HG02642 (cell line): ENCODE measurements around the gene PNKD.
"Not testable (repeated sequence)": the region's sequence is repeated elsewhere in the genome, so short reads cannot be mapped to it uniquely, and the experiment has no call there.

ENCODE experiments used
- ATAC-seq: cut with Tn5 transposase; IDR thresholded peaks from one replicate; pipeline ENCODE4 v1.9.1; 2021; ENCODE audit warnings: mild to moderate bottlenecking; ENCODE audit not compliant: unreplicated experiment, poor library complexity

PNKD gene

DNA sequence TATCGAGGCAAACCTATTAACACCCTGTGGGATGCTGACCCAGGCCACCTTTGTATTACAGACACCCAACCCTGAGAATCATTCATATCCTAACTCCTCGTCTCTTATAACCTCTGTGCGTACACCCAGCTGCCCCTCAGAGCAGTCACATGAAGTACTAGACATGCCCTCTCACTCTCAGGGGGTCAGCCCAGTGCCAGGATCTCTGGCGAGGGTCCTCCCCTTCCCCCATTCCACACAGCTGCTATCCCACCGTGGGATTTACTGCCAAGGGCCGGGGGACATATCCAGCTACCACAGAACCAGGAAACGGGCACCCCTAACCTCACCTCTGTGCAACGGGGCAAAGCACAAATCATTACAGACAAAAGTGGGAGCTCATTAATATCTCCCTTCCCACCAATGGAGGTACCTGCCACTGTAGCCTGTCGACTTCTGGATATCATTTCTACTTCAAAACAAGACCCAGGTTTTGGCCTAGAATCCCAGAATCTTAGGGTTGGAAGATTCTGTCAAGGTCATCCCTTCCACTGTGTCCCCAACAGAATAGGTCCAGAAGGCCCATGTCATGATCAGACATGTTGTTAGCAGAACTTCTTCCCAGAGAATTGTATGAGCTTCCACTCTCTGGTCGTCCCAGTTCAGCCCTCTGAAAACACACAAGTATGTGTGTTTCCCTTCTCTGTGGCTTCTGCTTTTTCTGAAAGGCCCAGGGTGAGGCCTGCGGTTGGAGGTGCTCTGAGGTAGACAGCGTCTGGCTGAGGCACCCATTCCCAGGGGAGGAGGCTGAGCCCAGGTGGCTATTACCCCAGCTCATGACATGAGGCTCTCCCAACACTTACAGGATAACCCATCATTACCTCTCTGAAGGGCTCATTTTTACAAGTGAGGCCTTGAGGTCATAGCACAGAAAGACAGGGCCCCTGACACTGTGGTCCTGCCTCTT, 20.3 kb downstream of the PNKD start:
- peak; percentile 55 for ATAC-seq

DNA sequence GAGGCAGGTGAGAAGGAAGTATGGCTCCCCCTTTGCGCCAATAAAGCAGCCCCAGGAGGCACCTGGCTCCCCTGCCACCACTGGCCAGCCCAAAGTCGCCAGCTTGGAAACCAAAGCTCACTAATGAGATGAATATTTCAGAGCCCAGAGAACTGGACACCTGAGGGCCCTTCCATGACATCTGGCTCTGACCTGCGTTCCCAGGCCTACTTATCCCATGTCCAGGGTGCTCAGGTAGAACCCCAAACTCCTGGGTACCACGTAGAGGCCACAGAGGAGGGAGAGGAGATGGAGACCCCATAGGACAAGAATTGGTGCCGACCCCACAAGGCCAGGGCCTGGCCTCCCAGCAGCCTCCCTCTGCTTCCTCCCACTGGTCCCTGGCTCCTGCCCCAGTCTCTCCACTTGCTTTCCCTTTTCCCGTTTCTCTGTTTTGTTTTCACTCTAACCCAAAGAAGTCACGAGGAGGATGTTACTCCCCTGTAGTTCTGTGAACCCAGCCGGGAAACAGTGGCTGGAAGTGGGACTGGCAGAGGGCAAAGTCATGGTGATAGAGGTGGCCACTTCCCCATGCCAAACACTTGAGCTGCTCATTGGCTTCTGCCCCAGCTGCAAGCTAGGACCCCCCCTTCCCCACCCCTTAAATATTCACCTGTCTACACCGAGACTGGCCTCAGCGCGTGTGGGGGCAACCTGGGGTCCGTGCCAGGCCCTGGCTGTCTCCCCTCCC, 21.2 kb downstream of the PNKD start:
- no peak for ATAC-seq

DNA sequence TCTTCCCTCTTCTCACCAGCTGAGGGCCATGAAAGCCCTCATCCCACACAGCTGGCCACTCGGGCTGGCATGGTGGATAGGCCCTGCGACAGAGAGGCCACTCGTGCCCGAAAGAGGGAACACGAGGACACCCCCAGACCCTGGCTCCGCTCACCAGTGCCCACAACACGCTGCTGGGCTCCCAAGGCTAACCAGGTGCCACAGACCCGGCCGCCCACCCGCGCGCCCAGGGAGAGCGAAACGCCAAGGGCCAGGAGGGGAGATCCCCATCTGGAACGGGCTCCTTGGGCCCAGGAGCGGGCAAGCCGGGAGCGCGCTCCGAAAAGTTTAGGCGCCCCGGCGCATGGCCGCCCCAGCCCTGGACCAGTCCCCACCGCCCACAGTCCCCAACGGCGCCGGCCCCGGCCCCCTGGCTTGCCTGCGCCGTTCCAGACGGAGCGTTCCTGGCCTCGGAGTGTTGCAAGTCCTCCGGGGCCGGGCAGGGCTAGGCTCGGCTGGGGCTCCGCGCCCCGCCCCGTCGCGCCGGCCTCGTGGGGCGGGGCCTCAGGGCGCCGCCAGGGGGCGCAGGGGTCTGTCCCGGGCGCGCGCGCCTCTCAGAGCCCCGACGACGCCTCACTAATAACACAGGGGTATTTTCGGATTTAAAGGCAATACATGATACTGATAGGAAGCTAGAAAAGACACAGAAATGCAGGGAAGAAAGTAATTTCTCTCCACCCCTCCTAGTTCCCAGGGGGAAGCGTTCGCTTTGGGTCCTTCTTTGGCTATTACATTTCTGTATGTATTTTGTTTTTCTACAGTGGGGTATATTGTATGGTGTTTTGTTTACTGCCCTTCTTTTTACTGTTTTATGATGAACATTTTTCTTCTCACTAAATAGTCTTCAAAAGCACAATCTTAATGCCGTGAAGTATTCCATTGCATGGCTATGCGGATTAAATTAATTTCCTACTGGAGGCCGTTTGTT, 22.0 kb downstream of the PNKD start, which contains the start of gene TMBIM1:
TSS of gene TMBIM1 (minus strand) at position 456 of the 967 bp plus-strand sequence. CDS start 10,362 bp downstream, outside the sequence.
- peak; percentile 76 for ATAC-seq

DNA sequence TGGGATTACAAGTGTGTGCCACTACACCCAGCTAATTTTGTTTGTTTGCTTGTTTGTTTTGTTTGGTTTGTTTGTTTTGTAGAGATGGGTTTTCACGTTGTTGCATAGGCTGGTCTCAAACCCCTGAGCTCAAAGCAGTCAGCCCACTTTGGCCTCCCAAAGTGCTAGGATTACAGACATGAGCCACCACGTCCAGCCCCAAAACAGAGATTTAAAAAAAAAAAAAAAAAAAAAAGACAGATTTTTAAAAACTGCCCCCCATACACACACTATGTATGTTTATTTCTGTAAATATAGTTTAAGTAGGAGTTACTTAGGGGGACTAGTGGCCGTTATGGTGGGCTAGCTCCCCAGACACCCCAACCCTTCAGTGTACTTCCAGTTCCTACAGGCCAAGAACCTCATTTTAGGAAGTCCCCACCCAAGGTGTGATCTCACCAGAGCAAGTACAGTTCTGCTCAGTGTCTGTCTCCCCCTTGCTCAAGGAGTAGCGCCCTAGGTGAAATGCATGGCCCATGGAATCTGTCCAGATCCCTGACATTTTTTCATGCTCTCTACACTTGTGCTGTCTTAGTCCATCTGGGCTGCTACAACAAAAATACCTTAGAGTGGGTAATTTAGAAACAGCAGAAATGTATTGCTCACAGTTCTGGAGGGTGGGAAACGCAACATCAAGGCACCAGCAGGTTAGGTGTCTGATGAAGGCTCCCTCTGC, 23.6 kb downstream of the PNKD start:
- ATAC-seq = no peak

DNA sequence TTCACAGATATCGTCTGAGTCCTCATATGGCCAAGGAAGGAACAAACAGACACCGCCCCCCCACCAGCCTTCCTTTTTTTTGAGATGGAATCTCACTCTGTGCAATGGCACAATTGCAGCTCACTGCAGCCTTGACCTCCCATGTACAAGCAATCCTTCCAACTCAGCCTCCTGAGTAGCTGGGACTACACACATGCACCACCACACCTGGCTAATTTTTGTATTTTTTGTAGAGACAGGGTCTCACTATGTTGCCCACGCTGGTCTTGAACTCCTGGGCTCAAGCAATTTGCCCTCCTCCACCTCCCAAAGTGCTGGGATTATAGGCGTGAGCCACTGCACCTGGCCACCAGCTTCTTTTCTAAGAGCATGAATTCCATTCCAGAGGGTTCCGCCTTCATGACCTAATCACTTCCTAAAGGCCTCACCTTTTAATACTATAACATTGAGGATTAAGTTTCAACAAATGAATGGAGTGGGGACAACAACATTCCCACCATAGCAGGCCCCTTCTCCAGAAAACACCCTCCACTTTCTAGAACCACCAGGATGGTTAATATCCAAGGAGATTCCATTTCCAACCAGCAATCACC, 24.2 kb downstream of the PNKD start:
- no peak for ATAC-seq

DNA sequence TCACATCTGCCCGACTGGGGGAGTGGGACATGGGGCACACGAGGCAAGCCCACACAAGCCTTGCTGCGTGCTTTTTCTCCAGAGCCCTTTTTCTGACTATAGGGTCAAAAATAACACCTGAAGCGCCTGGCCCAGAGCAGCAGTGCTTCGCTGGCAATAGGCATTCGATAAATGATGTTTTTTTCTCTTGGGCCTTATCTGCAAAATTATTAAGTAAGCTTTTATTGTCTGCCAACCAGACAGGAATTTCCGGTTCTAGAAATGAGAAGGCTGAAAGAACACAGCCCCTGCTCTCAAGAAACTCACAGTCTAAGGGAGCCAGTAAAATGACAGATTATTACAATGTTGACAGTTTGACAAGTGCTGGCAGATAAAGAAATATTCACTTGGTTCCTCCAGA, 24.7 kb downstream of the PNKD start:
- ATAC-seq = no peak

DNA sequence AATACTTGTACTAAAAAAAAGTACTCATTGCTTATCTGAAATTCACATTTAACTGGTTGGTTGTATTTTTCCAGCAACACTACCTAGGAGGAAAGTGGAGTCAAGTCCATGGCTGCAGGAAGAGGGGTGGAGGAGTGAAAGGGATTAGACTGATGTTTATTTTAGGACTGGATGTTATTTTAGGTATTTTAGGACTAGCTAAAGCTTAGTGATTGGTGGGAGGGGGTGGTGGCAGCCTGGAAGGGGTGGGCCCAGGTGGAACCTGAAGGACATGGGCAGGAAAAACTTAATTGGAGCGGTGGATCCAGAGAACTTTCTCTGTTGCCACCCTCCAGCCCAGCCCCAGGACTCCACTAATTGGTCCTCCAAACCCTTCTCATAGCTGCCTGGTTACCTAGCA, 25.9 kb downstream of the PNKD start:
- ATAC-seq = no peak

DNA sequence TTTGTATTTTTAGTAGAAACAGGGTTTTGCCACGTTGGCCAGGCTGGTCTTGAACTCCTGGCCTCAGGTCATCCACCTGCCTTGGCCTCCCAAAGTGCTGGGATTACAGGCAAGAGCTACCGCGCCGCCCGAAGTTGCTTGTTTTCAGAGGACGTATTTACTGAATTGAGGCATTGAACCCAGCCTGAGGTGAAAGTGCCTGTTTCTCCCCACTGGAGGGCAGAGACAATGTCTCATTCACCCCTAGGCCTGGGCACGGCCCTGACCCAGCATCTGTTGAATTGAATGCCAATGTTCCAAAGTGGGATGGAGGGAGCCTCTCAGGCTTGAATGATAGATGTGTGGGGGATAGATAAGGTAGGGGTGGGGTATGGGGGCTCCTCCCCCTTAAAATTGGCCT, 26.5 kb downstream of the PNKD start:
- ATAC-seq = no peak

DNA sequence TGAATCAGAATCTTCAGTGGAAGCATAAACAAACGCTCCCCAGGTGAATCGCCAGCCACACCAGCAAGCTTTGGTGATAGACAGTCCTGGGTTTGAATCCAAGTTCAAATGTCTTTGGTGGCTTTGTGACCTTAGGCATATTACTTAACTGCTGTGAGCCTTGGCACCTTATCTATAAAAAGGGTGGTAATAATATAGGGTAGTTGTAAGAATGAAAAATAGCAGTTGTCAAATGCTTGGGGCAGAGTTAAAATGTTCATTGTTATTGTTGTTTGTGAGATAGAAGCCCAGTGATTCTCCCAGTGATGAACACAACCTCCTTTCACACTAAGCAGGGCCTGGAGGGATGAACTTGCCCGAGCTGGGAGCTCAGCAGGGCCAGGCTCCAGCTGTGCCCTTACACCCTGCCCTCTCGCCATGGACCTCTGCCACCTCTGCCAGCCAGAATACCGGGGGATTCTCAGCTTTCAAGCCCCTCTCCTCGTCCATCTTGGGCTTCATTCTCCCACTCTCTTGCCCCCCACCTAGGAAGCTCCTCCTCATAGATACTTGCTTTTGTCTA, 28.1 kb downstream of the PNKD start:
- ATAC-seq = no peak

DNA sequence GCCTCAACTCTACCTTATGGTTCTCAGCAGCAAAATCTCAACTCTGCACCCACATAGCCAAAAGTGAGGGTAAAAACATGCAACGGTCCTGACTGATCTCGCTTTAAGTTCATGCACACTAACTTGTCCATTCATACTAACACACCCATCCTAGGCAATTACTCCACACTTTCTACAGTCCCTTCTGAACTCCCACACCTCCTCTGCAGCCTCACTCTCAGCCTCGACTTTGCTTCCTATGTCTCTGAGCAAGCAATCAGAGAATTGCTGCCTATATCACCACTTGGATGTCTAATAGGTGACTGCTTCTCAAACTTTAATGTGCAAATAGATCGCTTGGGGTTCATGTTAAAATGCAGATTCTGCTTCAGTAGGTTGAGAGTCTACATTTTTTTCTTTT, 29.8 kb downstream of the PNKD start:
- no peak for ATAC-seq

DNA sequence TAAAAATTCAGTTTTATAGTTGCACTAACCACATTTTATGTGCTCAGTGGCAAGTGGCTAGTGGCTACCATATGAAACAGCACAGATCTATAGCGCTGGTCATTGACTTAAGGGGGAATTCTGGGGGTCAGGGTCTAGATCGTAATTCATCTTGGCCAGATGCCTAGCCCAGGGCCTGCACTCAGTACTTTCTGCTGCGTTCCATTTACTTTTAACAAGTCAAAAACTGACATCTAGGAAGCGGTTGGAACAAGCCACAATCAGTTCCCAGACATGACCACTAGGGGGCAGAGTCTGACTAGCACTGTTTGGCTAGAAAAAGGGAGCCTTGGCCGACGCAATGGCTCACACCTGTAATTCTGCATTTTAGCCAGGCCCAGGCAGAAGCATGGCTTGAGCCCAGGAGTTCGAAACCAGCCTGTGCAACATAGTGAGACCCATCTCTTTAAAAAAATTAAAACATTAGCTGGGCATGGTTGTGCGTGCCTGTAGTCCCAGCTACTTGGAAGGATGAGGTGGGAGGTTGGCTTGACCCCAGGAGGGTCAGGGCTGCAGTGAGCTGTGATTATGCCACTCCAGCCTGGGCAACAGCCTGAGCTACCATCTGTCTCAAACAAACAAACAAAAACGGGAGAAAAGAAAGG, 31.0 kb downstream of the PNKD start:
- ATAC-seq = peak; percentile 86

DNA sequence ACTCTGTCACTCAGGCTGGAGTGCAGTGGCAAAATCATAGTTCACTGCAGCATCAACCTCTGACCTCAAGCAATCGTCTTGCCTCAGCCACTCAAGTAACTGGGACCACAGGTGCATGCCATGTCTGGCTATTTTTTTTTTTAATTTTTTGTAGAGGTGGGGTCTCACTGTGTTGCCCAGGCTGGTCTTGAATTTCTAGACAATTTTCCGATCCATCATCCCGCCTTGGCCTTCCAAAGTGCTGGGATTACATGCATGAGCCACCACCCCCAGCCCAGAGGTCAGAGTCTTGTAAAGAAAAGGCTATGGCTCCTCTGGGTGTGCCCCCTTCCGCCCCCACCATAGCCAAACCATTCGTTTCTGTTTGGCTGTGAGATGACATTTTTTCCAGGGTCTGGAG, 35.1 kb downstream of the PNKD start:
- ATAC-seq = no peak

DNA sequence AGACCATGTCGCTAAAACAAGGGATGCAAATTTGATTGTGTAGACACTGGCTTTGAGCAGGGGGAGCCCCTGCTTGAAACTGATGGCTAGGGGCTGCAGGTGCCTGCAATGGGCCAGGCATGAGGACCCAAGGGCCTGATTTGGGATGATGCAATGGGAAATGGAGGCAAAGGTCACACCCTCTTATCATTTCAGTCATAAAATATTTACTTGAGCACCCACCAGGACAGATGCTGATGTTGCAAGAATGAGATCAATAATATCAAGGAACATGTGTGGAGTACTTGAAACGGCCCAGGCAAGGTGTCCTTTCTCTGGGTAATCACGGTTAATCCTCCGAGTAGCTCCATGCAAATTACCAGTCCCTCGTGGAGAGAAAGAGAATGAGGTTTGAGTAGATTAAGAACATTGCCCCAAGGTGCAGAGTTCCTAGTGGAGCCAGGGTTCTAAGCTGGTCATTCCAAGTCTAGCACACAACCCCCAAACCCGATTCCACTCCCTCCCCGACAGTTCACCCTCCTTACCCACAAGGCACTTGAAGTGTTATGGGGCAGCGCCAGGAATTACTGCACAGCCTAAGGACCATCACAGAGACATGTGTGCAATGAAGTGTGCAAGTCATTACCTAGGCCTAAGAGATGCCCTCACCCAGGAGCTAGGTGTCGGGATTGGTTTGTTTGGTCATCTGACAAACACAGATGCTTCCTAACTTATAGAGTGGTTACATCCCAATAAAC, 36.0 kb downstream of the PNKD start:
- no peak for ATAC-seq

DNA sequence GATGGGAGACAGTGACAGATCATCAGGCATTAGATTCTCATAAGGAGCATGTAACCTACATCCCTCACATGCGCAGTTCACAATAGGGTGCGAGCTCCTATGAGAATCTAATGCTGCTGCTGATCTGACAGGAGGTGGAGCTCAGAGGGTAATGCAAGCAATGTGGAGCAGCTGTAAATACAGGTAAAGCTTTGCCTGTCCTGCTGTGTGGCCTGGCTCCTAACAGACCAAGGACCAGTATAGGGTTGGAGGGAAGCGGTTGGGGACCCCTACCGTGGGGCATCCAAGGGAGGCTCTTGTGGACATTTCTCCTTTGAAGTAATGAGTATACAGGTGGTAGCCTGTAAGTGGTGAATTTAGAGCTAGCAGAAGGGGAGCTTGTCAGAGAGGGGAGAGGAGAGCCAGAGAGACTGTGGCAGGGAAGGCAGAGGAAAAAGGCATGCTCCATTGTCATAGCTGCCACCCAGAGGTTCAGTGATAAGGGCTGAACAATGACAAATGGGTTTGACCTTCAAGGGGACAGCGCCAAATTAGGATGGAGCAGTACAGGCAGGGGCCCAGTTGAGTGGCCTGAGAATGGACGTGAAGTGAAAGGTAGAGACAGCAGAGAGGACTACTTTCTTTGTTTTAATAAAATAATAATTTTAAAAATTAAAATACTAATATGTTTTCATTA, 37.2 kb downstream of the PNKD start:
- ATAC-seq = no peak

DNA sequence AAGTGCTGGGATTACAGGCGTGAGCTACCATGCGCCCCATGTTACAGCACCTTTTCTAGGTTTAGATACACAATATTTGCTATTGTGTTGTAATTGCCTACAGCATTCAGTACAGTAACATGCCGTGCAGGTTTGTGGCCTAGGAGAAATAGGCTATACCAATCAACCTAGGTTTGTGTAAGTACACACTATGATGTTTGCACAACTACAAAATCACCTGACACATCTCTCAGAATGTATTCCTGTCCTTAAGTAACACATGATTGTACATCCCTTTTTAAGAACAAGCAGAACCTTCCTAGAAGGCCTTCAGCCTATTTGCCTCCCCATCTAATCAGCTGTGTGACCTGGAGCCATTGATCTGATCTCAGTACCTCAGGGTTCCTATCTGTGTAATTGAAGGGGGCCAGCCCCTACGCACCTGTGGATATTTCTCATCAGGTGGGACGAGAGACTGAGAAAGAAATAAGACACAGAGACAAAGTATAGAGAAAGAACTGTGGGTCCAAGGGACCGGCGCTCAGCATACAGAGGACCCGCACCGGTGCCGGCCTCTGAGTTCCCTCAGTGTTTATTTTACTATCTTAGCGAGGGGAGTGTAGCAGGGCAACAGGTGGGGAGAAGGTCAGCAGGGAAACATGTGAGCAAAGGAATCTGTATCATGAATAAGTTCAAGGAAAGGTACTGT, 40.7 kb downstream of the PNKD start:
- no peak for ATAC-seq

DNA sequence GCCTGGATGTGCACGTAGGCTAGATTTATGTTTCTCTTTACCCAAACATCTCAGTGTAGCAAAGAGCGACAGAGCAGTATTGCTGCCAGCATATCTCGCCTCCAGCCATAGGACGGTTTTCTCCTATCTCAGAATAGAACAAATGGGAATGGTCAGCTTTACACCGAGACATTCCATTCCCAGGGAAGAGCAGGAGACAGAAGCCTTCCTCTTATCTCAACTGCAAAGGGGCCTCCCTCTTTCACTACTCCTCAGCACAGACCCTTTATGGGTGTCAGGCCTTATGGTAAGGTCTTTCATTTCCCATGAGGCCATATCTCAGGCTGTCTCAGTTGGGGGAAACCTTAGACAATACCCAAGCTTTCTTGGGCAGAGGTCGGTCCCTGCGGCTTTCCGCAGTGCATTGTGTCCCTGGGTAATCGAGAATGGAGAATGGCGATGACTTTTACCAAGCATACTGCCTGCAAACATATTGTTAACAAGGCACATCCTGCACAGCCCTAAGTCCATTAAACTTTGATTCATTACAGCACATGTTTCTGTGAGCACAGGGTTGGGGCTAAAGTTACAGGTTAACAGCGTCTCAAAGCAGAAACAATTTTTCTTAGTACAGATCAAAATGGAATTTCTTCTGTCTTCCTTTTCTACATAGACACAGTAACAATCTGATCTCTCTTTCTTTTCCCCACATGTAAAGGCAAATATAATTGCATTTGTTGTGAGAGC, 41.4 kb downstream of the PNKD start:
- not testable (repeated sequence) for ATAC-seq
